Neural cell (in vitro differentiated cells): ENCODE measurements around the gene NACA2. TPM values are rescaled to one million over a fixed set of nuclear protein-coding genes. Genes with fewer than 3 reads are reported as not detected.
"Not testable (repeated sequence)": the region's sequence is repeated elsewhere in the genome, so short reads cannot be mapped to it uniquely, and the experiment has no call there.

Source experiments
- H2AFZ ChIP-seq: fragments of 200-600, 300-800 bp; sonication (generic), shearing (Covaris generic); 2 replicates; pipeline ENCODE4 v1.6.0; 2014; ENCODE audit warnings: low read depth, mild to moderate bottlenecking, antibody characterized with exemption, low read length, moderate library complexity
- H3F3A ChIP-seq: fragments of 200-600 bp; shearing (Covaris generic); 2 replicates; pipeline ENCODE4 v1.6.1; 2016; ENCODE audit warnings: mild to moderate bottlenecking, moderate library complexity, mixed read lengths, antibody characterized with exemption, low read length; ENCODE audit not compliant: insufficient read depth, poor library complexity, severe bottlenecking
- H3K27ac ChIP-seq: fragments of 200-600, 300-800 bp; sonication (generic), shearing (Covaris generic); 2 replicates; pipeline ENCODE4 v1.5.1; 2014; ENCODE audit warnings: mild to moderate bottlenecking, low read length, moderate library complexity
- H3K27me3 ChIP-seq: fragments of 300-800, 200-600 bp; sonication (generic), shearing (Covaris generic); 2 replicates; pipeline ENCODE4 v1.6.0; 2014; ENCODE audit warnings: mild to moderate bottlenecking, low read depth, low read length, moderate library complexity; ENCODE audit not compliant: insufficient read depth
- H3K36me3 ChIP-seq: fragments of 300-800, 200-600 bp; sonication (generic), shearing (Covaris generic); 2 replicates; pipeline ENCODE4 v1.5.1; 2014; ENCODE audit warnings: mild to moderate bottlenecking, antibody characterized with exemption, low read length, moderate library complexity; ENCODE audit not compliant: insufficient read depth
- H3K4me2 ChIP-seq: fragments of 300-800, 200-600 bp; sonication (generic), shearing (Covaris generic); 2 replicates; pipeline ENCODE4 v1.6.0; 2014; ENCODE audit warnings: mild to moderate bottlenecking, low read length
- H3K4me3 ChIP-seq: fragments of 300-800, 200-600 bp; sonication (generic), shearing (Covaris generic); 2 replicates; pipeline ENCODE4 v1.5.1; 2014; ENCODE audit warnings: mild to moderate bottlenecking, low read length, moderate library complexity
- H3K79me2 ChIP-seq: fragments of 200-600 bp; shearing (Covaris generic); replicated peaks from 2 replicates; pipeline ENCODE4 v1.6.0; 2014; ENCODE audit warnings: mild to moderate bottlenecking, low read length, moderate library complexity; ENCODE audit not compliant: insufficient read depth
- H3K9ac ChIP-seq: fragments of 300-800, 200-600 bp; sonication (generic), shearing (Covaris generic); 2 replicates; pipeline ENCODE4 v1.6.1; 2016; ENCODE audit warnings: mild to moderate bottlenecking, low read length, mixed read lengths
- H3K9me2 ChIP-seq: fragments of 200-600 bp; shearing (Covaris generic); 2 replicates; pipeline ENCODE4 v1.6.1; 2016; ENCODE audit warnings: mild to moderate bottlenecking, low read length, mixed read lengths; ENCODE audit not compliant: insufficient read depth
- H3K9me3 ChIP-seq: fragments of 200-600, 300-800 bp; sonication (generic), shearing (Covaris generic); 2 replicates; pipeline ENCODE4 v1.6.1; 2016; ENCODE audit warnings: mild to moderate bottlenecking, mixed run types, low read length, moderate library complexity, mixed read lengths
- H4K20me1 ChIP-seq: fragments of 200-600 bp; shearing (Covaris generic); 2 replicates; pipeline ENCODE4 v1.6.1; 2016; ENCODE audit warnings: mild to moderate bottlenecking, mixed run types; ENCODE audit not compliant: insufficient read depth
- EP300 ChIP-seq: fragments of 450-650 bp; conservative IDR thresholded peaks from 2 replicates; pipeline ENCODE4 v1.6.1; 2014; ENCODE audit warnings: antibody characterized with exemption, mild to moderate bottlenecking, moderate library complexity; ENCODE audit not compliant: poor library complexity, severe bottlenecking
- EZH2 ChIP-seq: fragments of 200-600, 300-800 bp; shearing (Covaris generic), sonication (generic); IDR thresholded peaks from 2 replicates; pipeline ENCODE4 v1.6.1; 2014; ENCODE audit warnings: antibody characterized with exemption, low read length, borderline replicate concordance, mild to moderate bottlenecking; ENCODE audit not compliant: insufficient read depth, poor library complexity, severe bottlenecking
- MXI1 ChIP-seq: fragments of 450-650 bp; conservative IDR thresholded peaks from 2 replicates; pipeline ENCODE4 v1.6.1; 2014; ENCODE audit warnings: antibody characterized with exemption, mild to moderate bottlenecking; ENCODE audit not compliant: poor library complexity, severe bottlenecking
- POLR2AphosphoS5 ChIP-seq: IDR thresholded peaks from 2 replicates; pipeline ENCODE4 v1.6.1; 2012
- RAD21 ChIP-seq: fragments of 450-650 bp; conservative IDR thresholded peaks from 2 replicates; pipeline ENCODE4 v1.6.1; 2014; ENCODE audit warnings: antibody characterized with exemption, mild to moderate bottlenecking, moderate library complexity
- SMC3 ChIP-seq: fragments of 450-650 bp; conservative IDR thresholded peaks from 2 replicates; pipeline ENCODE4 v1.6.1; 2014; ENCODE audit warnings: antibody characterized with exemption, mild to moderate bottlenecking, moderate library complexity; ENCODE audit not compliant: poor library complexity
- TAF1 ChIP-seq: IDR thresholded peaks from 2 replicates; pipeline ENCODE4 v1.6.1; 2012; ENCODE audit warnings: low read depth
- polyA plus RNA-seq: library from polyadenylated mRNA; depleted of rRNA; stranded (reverse); fragments of >200 nt; gene quantifications from 2 replicates; pipeline ENCODE4 v1.2.3, GENCODE V29; 2014
- TF ChIP-seq, protein P1 (sequence below): IDR thresholded peaks from 2 replicates; pipeline ENCODE4 v1.6.1; 2012; ENCODE audit warnings: borderline replicate concordance
- TF ChIP-seq, protein P2 (sequence below): fragments of 450-650 bp; IDR thresholded peaks from 2 replicates; pipeline ENCODE4 v1.5.1; 2014; ENCODE audit warnings: antibody characterized with exemption, mild to moderate bottlenecking, moderate library complexity; ENCODE audit not compliant: poor library complexity, severe bottlenecking

Gene NACA2
- polyA plus RNA-seq, 1 donor from 2014 or later = not detected

DNA sequence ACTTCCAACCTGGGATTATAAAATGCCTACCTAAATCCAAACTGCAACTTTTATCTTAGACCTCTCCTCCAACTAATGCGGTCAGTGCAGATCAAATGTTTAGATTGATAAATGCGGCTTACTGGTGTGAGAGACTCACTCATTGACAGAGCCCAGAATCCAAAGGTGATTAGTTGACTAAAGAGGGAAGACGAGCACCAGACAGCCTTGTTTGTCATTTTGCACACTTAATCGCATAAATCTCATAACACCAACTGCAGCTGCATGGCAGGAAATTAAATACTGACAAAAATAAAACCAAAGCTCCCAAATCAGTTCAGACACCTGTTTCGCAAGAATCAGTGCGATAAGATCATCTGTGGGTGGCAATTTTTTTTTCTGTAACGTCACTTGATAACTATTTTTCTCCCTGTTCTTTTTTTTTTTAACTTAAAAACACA, 35.9 kb downstream of the NACA2 start:
- no peak overlapping the region for H3K4me2 ChIP-seq
- H3K36me3 ChIP-seq = no peaks in the 10 kb centered on the region
- H3K27me3 ChIP-seq = no peaks in the 10 kb centered on the region
- H3K4me3 ChIP-seq = no peak overlapping the region
- H3F3A ChIP-seq = no peaks in the 10 kb centered on the region
- H3K27ac ChIP-seq = no peak overlapping the region
- TF ChIP-seq POLR2AphosphoS5 = no peak
- TF ChIP-seq, protein P1, sequence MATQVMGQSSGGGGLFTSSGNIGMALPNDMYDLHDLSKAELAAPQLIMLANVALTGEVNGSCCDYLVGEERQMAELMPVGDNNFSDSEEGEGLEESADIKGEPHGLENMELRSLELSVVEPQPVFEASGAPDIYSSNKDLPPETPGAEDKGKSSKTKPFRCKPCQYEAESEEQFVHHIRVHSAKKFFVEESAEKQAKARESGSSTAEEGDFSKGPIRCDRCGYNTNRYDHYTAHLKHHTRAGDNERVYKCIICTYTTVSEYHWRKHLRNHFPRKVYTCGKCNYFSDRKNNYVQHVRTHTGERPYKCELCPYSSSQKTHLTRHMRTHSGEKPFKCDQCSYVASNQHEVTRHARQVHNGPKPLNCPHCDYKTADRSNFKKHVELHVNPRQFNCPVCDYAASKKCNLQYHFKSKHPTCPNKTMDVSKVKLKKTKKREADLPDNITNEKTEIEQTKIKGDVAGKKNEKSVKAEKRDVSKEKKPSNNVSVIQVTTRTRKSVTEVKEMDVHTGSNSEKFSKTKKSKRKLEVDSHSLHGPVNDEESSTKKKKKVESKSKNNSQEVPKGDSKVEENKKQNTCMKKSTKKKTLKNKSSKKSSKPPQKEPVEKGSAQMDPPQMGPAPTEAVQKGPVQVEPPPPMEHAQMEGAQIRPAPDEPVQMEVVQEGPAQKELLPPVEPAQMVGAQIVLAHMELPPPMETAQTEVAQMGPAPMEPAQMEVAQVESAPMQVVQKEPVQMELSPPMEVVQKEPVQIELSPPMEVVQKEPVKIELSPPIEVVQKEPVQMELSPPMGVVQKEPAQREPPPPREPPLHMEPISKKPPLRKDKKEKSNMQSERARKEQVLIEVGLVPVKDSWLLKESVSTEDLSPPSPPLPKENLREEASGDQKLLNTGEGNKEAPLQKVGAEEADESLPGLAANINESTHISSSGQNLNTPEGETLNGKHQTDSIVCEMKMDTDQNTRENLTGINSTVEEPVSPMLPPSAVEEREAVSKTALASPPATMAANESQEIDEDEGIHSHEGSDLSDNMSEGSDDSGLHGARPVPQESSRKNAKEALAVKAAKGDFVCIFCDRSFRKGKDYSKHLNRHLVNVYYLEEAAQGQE = no peak
- TF ChIP-seq EZH2 = no peak
- no peak for TF ChIP-seq MXI1
- TF ChIP-seq, protein P2, sequence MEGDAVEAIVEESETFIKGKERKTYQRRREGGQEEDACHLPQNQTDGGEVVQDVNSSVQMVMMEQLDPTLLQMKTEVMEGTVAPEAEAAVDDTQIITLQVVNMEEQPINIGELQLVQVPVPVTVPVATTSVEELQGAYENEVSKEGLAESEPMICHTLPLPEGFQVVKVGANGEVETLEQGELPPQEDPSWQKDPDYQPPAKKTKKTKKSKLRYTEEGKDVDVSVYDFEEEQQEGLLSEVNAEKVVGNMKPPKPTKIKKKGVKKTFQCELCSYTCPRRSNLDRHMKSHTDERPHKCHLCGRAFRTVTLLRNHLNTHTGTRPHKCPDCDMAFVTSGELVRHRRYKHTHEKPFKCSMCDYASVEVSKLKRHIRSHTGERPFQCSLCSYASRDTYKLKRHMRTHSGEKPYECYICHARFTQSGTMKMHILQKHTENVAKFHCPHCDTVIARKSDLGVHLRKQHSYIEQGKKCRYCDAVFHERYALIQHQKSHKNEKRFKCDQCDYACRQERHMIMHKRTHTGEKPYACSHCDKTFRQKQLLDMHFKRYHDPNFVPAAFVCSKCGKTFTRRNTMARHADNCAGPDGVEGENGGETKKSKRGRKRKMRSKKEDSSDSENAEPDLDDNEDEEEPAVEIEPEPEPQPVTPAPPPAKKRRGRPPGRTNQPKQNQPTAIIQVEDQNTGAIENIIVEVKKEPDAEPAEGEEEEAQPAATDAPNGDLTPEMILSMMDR = no peak
- TF ChIP-seq EP300 = no peak
- no peak for TF ChIP-seq TAF1
- no peak for TF ChIP-seq SMC3
- TF ChIP-seq RAD21 = no peak
- no peaks in the 10 kb centered on the region for H3K79me2 ChIP-seq
- H4K20me1 ChIP-seq = no peaks in the 10 kb centered on the region
- H3K9me2 ChIP-seq = no peaks in the 10 kb centered on the region
- no peaks in the 10 kb centered on the region for H3K9me3 ChIP-seq
- no peak overlapping the region for H3K9ac ChIP-seq
- H2AFZ ChIP-seq = no peak overlapping the region

DNA sequence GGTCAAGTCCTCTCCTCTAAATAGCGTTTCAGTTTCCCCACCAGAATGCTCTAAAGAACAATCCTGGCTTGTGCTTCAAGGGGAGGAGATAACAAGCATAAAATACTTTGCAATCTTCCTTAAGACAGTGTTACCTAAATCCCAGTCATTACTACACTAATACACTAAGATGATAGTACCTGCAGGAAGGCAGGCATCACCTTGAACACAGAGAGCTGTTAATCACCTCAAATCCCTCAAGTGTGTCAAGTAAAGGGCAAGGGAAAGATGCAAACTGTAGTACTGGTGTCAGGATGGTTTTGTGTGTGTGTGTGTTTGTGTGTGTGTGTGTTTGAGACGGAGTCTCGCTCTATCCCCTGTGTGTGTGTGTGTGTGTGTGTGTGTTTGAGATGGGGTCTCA, 36.8 kb downstream of the NACA2 start:
- no peak overlapping the region for H3K4me2 ChIP-seq
- H3K27ac ChIP-seq = no peak overlapping the region
- no peak overlapping the region for H2AFZ ChIP-seq
- no peaks in the 10 kb centered on the region for H4K20me1 ChIP-seq
- no peaks in the 10 kb centered on the region for H3K36me3 ChIP-seq
- H3K4me3 ChIP-seq = no peak overlapping the region
- H3K27me3 ChIP-seq = no peaks in the 10 kb centered on the region
- no peak overlapping the region for H3K9ac ChIP-seq
- H3K79me2 ChIP-seq = no peaks in the 10 kb centered on the region
- TF ChIP-seq POLR2AphosphoS5 = no peak
- TF ChIP-seq EZH2 = no peak
- TF ChIP-seq MXI1 = no peak
- TF ChIP-seq TAF1 = no peak
- TF ChIP-seq, protein P2 = no peak
- TF ChIP-seq, protein P1 = no peak
- TF ChIP-seq EP300 = no peak
- TF ChIP-seq SMC3 = no peak
- TF ChIP-seq RAD21 = no peak
- no peaks in the 10 kb centered on the region for H3K9me3 ChIP-seq
- no peaks in the 10 kb centered on the region for H3F3A ChIP-seq
- no peaks in the 10 kb centered on the region for H3K9me2 ChIP-seq

DNA sequence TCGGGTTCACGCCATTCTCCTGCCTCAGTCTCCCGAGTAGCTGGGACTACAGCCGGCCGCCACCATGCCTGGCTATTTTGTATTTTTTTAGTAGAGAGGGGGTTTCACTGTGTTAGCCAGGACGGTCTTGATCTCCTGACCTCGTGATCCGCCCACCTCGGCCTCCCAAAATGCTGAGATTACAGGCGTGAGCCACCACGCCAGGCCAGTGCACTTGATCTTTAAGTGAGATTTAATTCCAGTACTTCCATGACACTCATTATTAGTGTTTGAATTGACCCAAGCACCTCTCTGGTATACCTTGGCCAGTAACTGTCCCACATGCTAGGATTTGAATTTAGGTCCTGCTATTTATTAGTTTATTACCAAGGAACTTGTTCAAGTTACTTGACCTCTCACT, 38.5 kb downstream of the NACA2 start:
- not testable (repeated sequence) for H3K4me3 ChIP-seq, H3K9me3 ChIP-seq, H3K4me2 ChIP-seq, H3K36me3 ChIP-seq, H3K9ac ChIP-seq, H2AFZ ChIP-seq, H4K20me1 ChIP-seq, H3K27me3 ChIP-seq, H3K9me2 ChIP-seq, H3K79me2 ChIP-seq, H3F3A ChIP-seq, H3K27ac ChIP-seq
